Stimulated activated CD4-positive, alpha-beta T cell treated with anti-CD3 and anti-CD28 coated beads, Interleukin-12 subunit alpha, Interleukin-12 subunit beta, amount 100 ng/mL, for 48 hours (primary cell): ENCODE data around the gene CYB5B.

Experiments used
- DNase-seq, 3 donors: peaks; one replicate each; pipeline ENCODE4 v3.0.0-alpha.2; 2020; ENCODE audit warnings: low read depth in 2 of 3, low spot score in 1 of 3

Gene CYB5B

GRCh38 chr16:69483611-69484010 is 59.2 kb downstream of the CYB5B start:
- DNase-seq, result no peak

GRCh38 chr16:69485361-69485760 is 60.9 kb downstream of the CYB5B start:
- DNase-seq, result no peak

- no peak for DNase-seq
Measured at GRCh38 chr16:69485816-69486215, 61.4 kb downstream of the CYB5B start.

- no peak for DNase-seq
Measured at GRCh38 chr16:69486272-69486671, 61.9 kb downstream of the CYB5B start.

GRCh38 chr16:69486724-69487123 is 62.3 kb downstream of the CYB5B start:
- DNase-seq, result no peak

- DNase-seq, result no peak
Measured at GRCh38 chr16:69490707-69491324, 66.4 kb downstream of the CYB5B start.

GRCh38 chr16:69494991-69495392 is 70.6 kb downstream of the CYB5B start:
- peak; percentile 22 to 47 (median 23) for DNase-seq

- no peak for DNase-seq
Measured at GRCh38 chr16:69495821-69496220, 71.4 kb downstream of the CYB5B start.

- no peak for DNase-seq
Measured at GRCh38 chr16:69496376-69496775, 72.0 kb downstream of the CYB5B start.

- no peak for DNase-seq
Measured at GRCh38 chr16:69496896-69497295, 72.5 kb downstream of the CYB5B start.

GRCh38 chr16:69497876-69498596 is 73.6 kb downstream of the CYB5B start:
- no peak for DNase-seq

- no peak for DNase-seq
Measured at GRCh38 chr16:69498926-69499325, 74.5 kb downstream of the CYB5B start.

- no peak for DNase-seq
Measured at GRCh38 chr16:69499541-69500230, 75.3 kb downstream of the CYB5B start.

- DNase-seq, result no peak
Measured at GRCh38 chr16:69500496-69500895, 76.1 kb downstream of the CYB5B start.

GRCh38 chr16:69501956-69502745 is 77.7 kb downstream of the CYB5B start:
- no peak for DNase-seq

GRCh38 chr16:69503244-69503643 is 78.8 kb downstream of the CYB5B start:
- DNase-seq, result no peak

GRCh38 chr16:69508033-69508755 is 83.8 kb downstream of the CYB5B start:
- DNase-seq, result no peak

- DNase-seq, result no peak
Measured at GRCh38 chr16:69509125-69509524, 84.7 kb downstream of the CYB5B start.

GRCh38 chr16:69511651-69512050 is 87.2 kb downstream of the CYB5B start:
- DNase-seq, result no peak

- DNase-seq, result no peak
Measured at GRCh38 chr16:69513180-69513966, 89.0 kb downstream of the CYB5B start.
